ENCODE measurements around the gene PLEKHB2.
"Not testable (repeated sequence)": the region's sequence is repeated elsewhere in the genome, so short reads cannot be mapped to it uniquely, and the experiment has no call there.

PLEKHB2 gene

GRCh38 chr2:131156452-131157149 lies 51.5 kb downstream of the PLEKHB2 start:
- ATAC-seq, result peak; percentile 14; the same call in 1 of the 3 replicates
- no peak for TF ChIP-seq POU6F1 (CRISPR knock-in tag; IDR thresholded peaks at IDR 0.05; ENCODE audit: borderline replicate concordance, low read depth)
- no peak for TF ChIP-seq PATZ1 (CRISPR knock-in tag; IDR thresholded peaks at IDR 0.05; ENCODE audit: borderline replicate concordance)
- TF ChIP-seq BACH2 (CRISPR knock-in tag; IDR thresholded peaks at IDR 0.05; ENCODE audit: borderline replicate concordance), result no peak
- TF ChIP-seq TSHZ2 (CRISPR knock-in tag; IDR thresholded peaks at IDR 0.05), result no peak
- no peak for TF ChIP-seq TOX (CRISPR knock-in tag; IDR thresholded peaks at IDR 0.05; ENCODE audit: borderline replicate concordance)
- TF ChIP-seq GLIS3 (CRISPR knock-in tag; IDR thresholded peaks at IDR 0.05), result no peak
- no peak for TF ChIP-seq CSRNP3 (CRISPR knock-in tag; IDR thresholded peaks at IDR 0.05)
- TF ChIP-seq ESRRG (CRISPR knock-in tag; IDR thresholded peaks at IDR 0.05), result no peak
- no peak for TF ChIP-seq OSR1 (CRISPR knock-in tag; IDR thresholded peaks at IDR 0.05)
- TF ChIP-seq ZNF70 (CRISPR knock-in tag; IDR thresholded peaks at IDR 0.05), result no peak
- TF ChIP-seq ZC3H10 (CRISPR knock-in tag; IDR thresholded peaks at IDR 0.05), result no peak
- no peak for TF ChIP-seq ZNF565 (CRISPR knock-in tag; conservative IDR thresholded peaks at IDR 0.05; ENCODE audit: low read depth)
- no peak for TF ChIP-seq CREB5 (CRISPR knock-in tag; IDR thresholded peaks at IDR 0.05; ENCODE audit: low read depth)
- TF ChIP-seq TCF4 (CRISPR knock-in tag; IDR thresholded peaks at IDR 0.05; ENCODE audit: borderline replicate concordance), result no peak
- no peak for TF ChIP-seq ISL1 (CRISPR knock-in tag; IDR thresholded peaks at IDR 0.05)
- no peak for TF ChIP-seq RARB (CRISPR knock-in tag; IDR thresholded peaks at IDR 0.05)
- TF ChIP-seq ZFP3 (CRISPR knock-in tag; IDR thresholded peaks at IDR 0.05), result no peak
- no peak for TF ChIP-seq SNAI2 (CRISPR knock-in tag; IDR thresholded peaks at IDR 0.05)
- no peak for TF ChIP-seq ARNTL (CRISPR knock-in tag; IDR thresholded peaks at IDR 0.05; ENCODE audit: borderline replicate concordance, low read depth)
- TF ChIP-seq PPARA (CRISPR knock-in tag; IDR thresholded peaks at IDR 0.05; ENCODE audit: borderline replicate concordance), result no peak

- not testable (repeated sequence) for ATAC-seq
These were observed 60.4 kb downstream of the PLEKHB2 start for GRCh38 chr2:131165562-131165961.

- TF ChIP-seq ZNF565 (CRISPR knock-in tag; conservative IDR thresholded peaks at IDR 0.05; ENCODE audit: low read depth) (no peak), TOX (CRISPR knock-in tag; IDR thresholded peaks at IDR 0.05; ENCODE audit: borderline replicate concordance) (no peak), POU6F1 (CRISPR knock-in tag; IDR thresholded peaks at IDR 0.05; ENCODE audit: borderline replicate concordance, low read depth) (no peak), SNAI2 (CRISPR knock-in tag; IDR thresholded peaks at IDR 0.05) (no peak), TSHZ2 (CRISPR knock-in tag; IDR thresholded peaks at IDR 0.05) (no peak), BACH2 (CRISPR knock-in tag; IDR thresholded peaks at IDR 0.05; ENCODE audit: borderline replicate concordance) (no peak), OSR1 (CRISPR knock-in tag; IDR thresholded peaks at IDR 0.05) (no peak)
- no peak for ATAC-seq
These were observed 63.4 kb downstream of the PLEKHB2 start for GRCh38 chr2:131168538-131168937.

GRCh38 chr2:131178050-131178449 lies 72.9 kb downstream of the PLEKHB2 start:
- not testable (repeated sequence) for ATAC-seq

Data from SK-N-SH treated with all-trans-retinoic acid at 6 μM for 48 hours (cell line).